NT2/D1 (cell line): ENCODE measurements around the gene ZFHX3.

Experiments
- DNase-seq: peaks from one replicate; pipeline ENCODE4 v3.0.0-alpha.2; 2011; ENCODE audit warnings: low read depth, low spot score
- H3K27me3 ChIP-seq: 2 replicates; pipeline ENCODE4 v1.6.0; 2011; ENCODE audit warnings: mild to moderate bottlenecking; ENCODE audit not compliant: insufficient read length, insufficient read depth
- H3K36me3 ChIP-seq: 2 replicates; pipeline ENCODE4 v1.6.1; 2011; ENCODE audit warnings: mild to moderate bottlenecking, low read length, mixed read lengths; ENCODE audit not compliant: insufficient read depth, insufficient read length
- H3K4me1 ChIP-seq: 2 replicates; pipeline ENCODE4 v1.5.1; 2011; ENCODE audit not compliant: insufficient read depth, insufficient read length
- H3K4me3 ChIP-seq: 2 replicates; pipeline ENCODE4 v1.5.1; 2011; ENCODE audit warnings: low read depth; ENCODE audit not compliant: insufficient read length
- H3K9ac ChIP-seq: 2 replicates; pipeline ENCODE4 v1.6.0; 2011; ENCODE audit warnings: low read depth; ENCODE audit not compliant: insufficient read length
- H3K9me3 ChIP-seq: 2 replicates; pipeline ENCODE4 v1.5.1; 2011; ENCODE audit warnings: mild to moderate bottlenecking, low read length; ENCODE audit not compliant: insufficient read depth
- SUZ12 ChIP-seq: IDR thresholded peaks from 2 replicates; pipeline ENCODE4 v1.6.1; 2011; ENCODE audit not compliant: insufficient read length, insufficient read depth; ENCODE audit errors: extremely low read depth
- YY1 ChIP-seq: IDR thresholded peaks from 2 replicates; pipeline ENCODE4 v1.6.1; 2011; ENCODE audit not compliant: insufficient read length, insufficient read depth
- ZNF274 ChIP-seq: IDR thresholded peaks from 2 replicates; pipeline ENCODE4 v1.6.1; 2011; ENCODE audit warnings: mild to moderate bottlenecking, low read depth, low read length

ZFHX3 gene

DNA sequence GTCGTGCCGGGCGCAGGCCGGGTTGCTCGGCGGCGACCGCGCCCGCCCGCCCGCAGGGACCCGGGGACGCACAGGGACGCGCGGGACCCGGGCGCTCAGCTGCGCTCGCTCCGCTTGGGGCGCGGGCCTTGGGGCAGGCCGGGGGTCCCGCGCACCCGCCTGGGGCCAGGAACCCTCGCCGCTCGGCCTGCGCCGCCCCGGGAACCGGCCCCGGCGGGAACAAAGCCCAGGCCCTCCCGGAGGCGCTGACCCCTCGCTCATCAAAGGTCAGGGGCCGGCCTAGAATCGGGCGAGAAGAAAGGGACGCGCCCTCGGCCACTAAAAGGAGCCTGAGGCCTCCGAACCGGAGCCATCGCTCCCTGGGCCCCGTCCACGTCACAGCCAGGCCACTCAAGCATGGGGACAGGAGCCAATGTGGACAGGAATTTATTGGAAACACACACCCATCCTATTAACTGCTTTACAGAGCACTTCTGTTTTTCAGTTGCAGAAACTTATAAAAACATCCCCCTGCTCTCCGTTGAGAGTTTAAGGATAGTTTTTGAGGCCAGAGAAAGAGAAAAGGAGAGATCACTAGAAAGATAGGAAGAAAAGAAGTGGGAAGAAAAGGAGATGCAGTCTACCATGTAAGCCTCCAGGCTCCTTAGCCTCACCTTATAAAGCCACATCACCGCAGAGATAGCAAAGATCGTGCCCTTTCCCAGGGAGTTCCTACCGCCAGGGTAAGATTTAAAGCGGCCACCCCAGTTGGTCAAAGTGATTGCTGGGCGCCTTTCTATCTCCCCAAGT is 558 bp upstream of the ZFHX3 start:
- peaks cover 2% of the 10 kb centered on the region for H3K4me1 ChIP-seq

DNA sequence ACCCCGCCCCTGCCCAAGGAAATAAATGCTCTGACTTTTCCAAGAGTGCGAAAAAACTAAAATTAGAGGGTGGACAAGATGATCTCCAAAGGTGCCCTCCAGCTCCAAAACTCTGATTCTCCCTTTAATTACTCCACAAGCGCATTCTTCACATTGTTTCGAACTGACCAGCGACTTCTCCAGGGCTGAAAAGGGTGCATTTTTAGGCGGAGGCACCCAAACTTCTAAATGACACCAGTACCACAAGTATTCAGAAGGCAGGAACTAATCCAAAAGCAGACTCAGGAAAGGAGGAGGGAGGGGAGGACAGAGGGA is 750 bp downstream of the ZFHX3 start:
- H3K36me3 ChIP-seq = no peaks in the 10 kb centered on the region
- H3K4me1 ChIP-seq = peaks cover 4% of the 10 kb centered on the region
- H3K9me3 ChIP-seq = no peaks in the 10 kb centered on the region
- no peak overlapping the region for H3K9ac ChIP-seq
- peaks cover 96% of the 10 kb centered on the region for H3K27me3 ChIP-seq
- TF ChIP-seq YY1 (no peak), SUZ12 (no peak), ZNF274 (no peak)
- no peak for DNase-seq
- H3K4me3 ChIP-seq = peak overlapping the region; percentile 35

More for the DNA sequence above, 558 bp upstream of the ZFHX3 start:
- H3K27me3 ChIP-seq = peaks cover 96% of the 10 kb centered on the region
- no peaks in the 10 kb centered on the region for H3K36me3 ChIP-seq
- no peak for DNase-seq
- H3K9ac ChIP-seq = peak overlapping the region; percentile 43
- peak overlapping the region; percentile 36 for H3K4me3 ChIP-seq
- H3K9me3 ChIP-seq = no peaks in the 10 kb centered on the region
- TF ChIP-seq SUZ12 = peak; percentile 73
- TF ChIP-seq YY1 = no peak

DNA sequence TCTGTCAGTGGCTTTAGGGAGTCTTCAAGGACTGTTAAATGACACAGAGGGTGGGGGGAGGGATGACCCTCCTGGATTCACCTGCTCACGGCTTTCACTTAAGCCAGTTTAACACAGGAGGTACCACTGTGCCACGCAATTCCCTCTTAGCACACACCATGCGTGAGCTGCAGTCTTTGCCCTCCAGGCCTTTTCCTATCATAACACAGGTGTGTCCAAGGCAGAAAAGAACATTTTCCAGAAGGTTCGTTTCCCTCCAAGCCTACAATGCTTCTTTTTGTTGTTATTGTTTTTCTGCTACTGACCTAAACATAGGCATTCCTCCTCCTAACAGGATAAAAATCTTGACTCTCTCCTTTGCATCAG is 1.1 kb downstream of the ZFHX3 start:
- DNase-seq = no peak
- no peaks in the 10 kb centered on the region for H3K9me3 ChIP-seq
- H3K27me3 ChIP-seq = peaks cover 96% of the 10 kb centered on the region
- TF ChIP-seq SUZ12 (no peak), YY1 (no peak), ZNF274 (no peak)
- no peak overlapping the region for H3K9ac ChIP-seq
- no peaks in the 10 kb centered on the region for H3K36me3 ChIP-seq
- H3K4me3 ChIP-seq = no peak overlapping the region
- H3K4me1 ChIP-seq = peaks cover 4% of the 10 kb centered on the region

DNA sequence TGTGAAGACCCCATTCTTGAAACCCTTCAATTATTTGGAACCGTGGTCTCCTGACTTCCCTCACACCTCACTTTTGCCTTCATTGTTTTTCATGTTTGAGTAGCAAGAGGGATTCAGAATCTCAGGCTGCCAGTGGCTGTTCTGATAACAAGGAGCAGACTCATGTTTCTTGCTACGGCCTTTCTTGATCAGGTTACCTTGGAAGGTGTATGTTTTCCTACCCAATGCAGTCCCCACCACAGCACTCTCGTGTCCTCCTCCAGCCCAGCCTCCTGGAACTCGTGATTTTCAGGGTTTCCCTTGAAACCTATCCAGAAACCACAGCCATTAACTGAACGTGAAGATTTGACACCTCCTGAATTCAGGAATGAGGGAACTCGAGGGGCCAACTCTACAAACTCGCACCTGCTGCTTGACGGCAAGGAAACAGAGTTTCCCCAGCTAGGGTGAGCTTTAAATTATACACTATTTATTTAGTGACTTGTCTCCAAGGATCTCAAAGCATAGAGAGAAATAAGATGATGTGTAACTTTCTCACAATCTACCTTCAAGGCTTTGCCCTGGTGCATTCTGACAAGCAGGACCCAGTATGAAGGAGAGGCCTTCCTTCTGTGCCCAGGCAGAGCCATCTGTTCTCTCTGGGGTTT is 1.6 kb downstream of the ZFHX3 start:
- H3K4me1 ChIP-seq = peaks cover 4% of the 10 kb centered on the region
- DNase-seq = no peak
- H3K9ac ChIP-seq = no peak overlapping the region
- H3K9me3 ChIP-seq = no peaks in the 10 kb centered on the region
- no peak for TF ChIP-seq SUZ12
- TF ChIP-seq YY1 = no peak
- no peak for TF ChIP-seq ZNF274
- no peak overlapping the region for H3K4me3 ChIP-seq
- H3K27me3 ChIP-seq = peaks cover 96% of the 10 kb centered on the region
- no peaks in the 10 kb centered on the region for H3K36me3 ChIP-seq

DNA sequence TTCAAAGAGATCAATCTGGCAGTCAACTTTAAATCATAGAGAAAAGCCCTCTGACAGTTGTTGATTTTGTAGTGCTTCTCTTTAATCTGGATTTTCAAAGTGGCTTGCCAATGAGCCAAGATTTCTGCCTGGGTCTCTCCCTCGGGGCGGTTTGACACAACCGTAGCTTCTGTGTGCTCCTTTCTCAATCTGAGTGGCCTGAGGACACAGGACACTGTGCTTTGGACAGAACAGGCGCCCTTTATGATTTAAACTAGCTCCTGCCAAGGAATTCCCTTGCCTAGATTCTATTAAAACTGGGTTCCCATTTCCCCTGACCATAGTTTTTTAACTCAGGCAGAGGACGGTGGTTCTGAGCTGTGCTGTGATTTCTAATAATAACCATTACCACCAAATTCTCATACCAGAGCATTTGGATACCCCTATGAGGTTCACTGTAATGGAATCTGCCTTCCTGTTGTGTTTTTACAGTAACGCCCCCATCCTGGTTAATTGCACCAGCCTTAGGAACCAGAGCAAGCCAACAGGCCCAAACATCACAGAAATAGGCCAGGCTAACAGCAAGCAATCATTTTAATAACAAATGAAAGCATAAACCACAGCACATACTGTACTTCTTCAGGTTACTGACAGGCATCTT is 4.0 kb downstream of the ZFHX3 start:
- no peak overlapping the region for H3K4me3 ChIP-seq
- no peaks in the 10 kb centered on the region for H3K36me3 ChIP-seq
- peaks cover 9% of the 10 kb centered on the region for H3K4me1 ChIP-seq
- DNase-seq = no peak
- TF ChIP-seq SUZ12 (no peak), YY1 (no peak)
- H3K27me3 ChIP-seq = peaks cover 96% of the 10 kb centered on the region
- no peak overlapping the region for H3K9ac ChIP-seq
- H3K9me3 ChIP-seq = peaks cover 8% of the 10 kb centered on the region

DNA sequence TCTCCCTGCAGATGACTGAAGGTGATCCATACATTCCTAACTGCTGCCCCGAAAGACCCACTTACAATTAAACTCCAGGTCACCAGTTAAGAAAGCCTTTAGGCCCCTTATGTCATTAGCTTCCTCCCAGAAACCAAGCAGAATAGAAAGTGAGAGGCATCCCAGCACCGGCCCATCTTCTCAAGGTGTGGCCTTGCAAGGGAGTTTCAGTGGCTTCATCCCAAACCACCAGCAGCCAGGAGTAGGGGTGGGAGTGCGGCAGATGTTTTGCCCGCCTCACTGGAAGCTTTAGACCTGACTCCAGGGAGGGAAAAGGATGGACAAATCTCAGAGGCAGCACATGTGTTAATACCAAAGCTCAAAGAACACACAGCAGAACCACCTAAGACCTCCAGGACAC is 5.1 kb downstream of the ZFHX3 start:
- no peak for DNase-seq
- Histone ChIP-seq H3K4me3 (no peak overlapping the region), H3K9ac (no peak overlapping the region), H3K27me3 (peaks cover 99% of the 10 kb centered on the region), H3K4me1 (peaks cover 9% of the 10 kb centered on the region), H3K9me3 (peaks cover 8% of the 10 kb centered on the region), H3K36me3 (no peaks in the 10 kb centered on the region)
- TF ChIP-seq ZNF274 = no peak
- no peak for TF ChIP-seq YY1
- TF ChIP-seq SUZ12 = no peak

DNA sequence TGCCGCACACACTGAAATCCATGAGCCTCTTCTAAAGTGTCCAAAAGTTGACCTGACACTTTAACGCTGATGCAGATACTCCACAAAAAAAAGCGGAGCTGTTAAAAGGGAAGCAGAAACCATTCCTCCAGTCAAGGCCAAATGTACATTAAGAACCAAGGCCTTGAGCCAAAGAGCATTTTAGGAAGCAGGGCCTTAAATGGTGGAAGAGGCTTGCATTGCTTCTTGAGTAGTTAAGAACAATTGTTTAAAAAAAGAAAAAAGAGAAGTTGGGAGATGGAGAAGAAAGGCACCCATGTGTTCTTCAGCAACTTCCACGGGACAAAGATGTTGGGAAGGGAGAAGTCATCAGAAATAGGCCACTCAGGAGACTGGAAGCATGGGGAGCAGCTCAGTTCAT is 6.3 kb downstream of the ZFHX3 start:
- TF ChIP-seq ZNF274 (no peak), SUZ12 (no peak), YY1 (no peak)
- Histone ChIP-seq H3K36me3 (no peaks in the 10 kb centered on the region), H3K9ac (no peak overlapping the region), H3K4me1 (peaks cover 9% of the 10 kb centered on the region), H3K4me3 (no peak overlapping the region), H3K27me3 (peaks cover 99% of the 10 kb centered on the region), H3K9me3 (peaks cover 8% of the 10 kb centered on the region)
- DNase-seq = no peak
